CD4-positive, alpha-beta T cell treated with Interferon alpha-2 for 1 hour (primary cell): Measurements from ENCODE around the gene MMP8.

ENCODE experiments used
- DNase-seq, 2 donors: peaks; one replicate each; pipeline ENCODE4 v3.0.0-alpha.2; 2020 to 2022

The MMP8 gene

DNA sequence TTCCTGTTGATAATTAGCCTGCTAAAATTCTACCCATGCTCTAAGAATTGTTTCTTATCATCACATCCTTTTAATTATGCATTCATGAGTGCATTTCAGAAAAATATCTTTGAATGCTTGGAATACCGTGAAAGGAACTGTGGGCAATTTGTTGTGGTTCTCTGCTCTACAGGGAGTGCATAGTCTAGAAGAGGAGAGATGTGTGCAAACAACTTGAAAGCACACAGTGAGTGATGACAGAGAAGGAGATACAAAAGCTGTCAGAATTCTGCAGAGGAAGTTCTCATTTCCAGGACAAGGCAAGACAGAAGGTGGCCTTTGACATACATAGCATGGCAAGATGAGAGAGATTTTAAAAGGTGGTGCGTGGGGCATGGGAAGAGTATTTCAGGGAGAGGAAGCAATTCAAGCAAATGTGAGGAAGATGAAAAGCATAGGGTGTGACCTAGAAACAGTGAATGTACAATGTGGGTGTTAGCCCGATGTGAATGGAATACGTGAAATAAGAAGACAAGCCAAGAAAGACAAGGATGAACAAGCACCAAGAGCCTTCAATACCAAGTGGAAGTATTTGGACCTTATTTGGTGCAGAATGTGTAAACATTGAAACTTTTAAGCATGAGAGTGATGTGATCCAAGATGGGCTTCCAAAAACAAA is 5.0 kb downstream of the MMP8 start:
- no peak for DNase-seq

DNA sequence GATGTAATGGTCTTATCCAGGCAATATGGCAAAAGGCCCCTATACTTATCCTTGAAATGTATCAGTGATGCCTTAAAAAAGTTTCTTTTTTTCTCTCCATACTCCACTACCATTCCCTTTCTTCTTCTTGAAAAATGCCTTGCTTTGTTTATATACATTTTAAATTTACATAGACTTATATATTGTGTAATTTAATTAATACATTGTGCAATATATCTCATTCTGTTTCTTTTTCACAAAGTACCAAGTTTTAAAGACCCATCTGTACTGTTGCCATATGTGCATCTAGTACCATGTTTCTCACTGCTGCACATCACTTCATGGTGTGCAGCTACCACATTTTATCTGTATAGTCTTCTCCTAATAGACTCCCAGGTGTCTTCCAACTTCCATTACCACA is 7.5 kb downstream of the MMP8 start:
- no peak for DNase-seq

DNA sequence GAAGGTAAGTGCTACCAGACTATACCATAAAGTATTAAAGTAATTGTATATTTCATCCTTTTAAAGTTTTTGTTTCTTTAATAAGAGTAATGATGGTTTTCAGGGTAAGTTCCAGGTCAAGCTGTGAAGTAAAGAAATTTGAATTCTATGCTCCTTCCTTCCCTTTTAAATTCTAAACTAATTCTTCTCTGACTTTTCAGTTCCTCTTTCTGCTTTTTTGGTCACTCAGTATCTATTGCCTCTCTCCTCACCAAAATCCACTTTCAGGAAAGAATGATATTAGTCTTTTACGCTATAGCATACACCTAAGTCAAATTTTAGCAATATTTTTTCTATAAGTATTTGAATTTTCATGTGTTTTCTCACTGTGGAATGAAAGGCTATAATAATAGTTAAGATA is 8.2 kb downstream of the MMP8 start:
- no peak for DNase-seq

DNA sequence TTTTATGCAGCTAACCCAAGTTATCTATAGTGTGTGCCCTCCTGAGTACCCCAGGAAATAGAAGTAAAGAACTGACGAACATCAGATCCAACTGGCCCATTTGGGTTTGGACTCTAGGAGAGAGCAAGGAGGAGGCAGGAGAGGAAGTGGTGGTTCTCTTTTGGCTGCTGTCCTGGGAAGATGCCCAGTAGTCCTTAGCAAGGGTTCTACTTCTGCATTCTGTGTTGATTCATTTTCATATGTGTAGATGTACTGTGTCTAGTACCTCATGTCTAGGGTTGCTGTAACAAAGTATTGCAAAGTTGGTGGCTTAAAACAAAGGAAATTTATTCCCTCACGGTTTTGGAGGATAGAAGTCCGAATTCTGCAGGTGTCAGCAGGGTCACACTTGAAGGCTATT is 12.6 kb downstream of the MMP8 start:
- no peak for DNase-seq

DNA sequence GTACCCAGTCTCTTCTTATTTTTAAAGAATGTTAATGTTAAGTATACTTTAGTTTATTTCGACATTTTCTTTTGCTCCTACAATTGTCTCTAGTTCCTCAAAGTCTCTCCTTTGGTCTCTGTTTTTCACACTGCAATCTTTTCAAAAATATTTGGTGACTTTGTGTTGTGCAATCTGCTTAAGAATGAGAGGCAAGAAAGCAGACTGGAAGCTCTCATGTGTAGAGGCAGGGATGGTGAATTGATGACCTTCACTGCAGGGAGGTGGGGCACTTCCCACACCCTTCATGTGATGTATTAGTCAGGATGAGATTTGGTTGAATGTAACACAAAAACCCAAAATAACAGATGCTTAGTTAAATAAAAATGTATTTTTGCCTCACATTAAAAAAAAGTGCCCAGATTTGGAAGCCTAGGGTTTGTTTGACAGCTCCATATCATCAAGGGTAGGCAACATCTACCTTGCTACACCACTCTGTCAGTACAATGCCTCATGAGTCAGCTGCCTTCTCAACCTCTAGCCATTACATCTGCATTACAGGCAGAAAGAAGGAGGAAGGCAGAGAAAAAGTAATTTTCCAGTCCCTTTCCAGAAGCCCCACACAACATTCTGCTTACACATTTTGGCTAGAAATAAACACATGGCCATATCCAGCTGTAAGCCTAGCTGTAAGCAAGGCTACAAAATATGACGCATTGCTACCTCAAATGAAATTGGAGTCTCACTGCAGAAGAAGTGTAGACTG is 15.4 kb downstream of the MMP8 start:
- no peak for DNase-seq

DNA sequence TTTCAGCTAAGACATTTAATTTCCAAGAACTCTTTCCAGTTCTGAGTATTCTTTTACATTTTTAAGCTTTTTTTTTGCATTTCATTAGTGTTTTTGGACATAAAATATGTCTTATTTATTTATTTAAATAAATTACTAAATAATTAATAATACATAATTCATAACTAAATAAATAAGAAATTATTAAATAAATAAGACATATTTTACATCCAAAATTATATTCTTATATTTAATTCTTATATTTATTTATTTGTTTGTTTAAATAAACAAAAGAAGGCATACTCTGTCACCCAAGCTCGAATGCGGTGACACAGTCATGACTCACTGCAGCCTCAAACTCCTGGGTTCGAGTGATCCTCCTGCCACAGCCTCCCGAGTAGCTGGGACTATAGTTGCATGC is 16.1 kb downstream of the MMP8 start:
- DNase-seq: no peak

DNA sequence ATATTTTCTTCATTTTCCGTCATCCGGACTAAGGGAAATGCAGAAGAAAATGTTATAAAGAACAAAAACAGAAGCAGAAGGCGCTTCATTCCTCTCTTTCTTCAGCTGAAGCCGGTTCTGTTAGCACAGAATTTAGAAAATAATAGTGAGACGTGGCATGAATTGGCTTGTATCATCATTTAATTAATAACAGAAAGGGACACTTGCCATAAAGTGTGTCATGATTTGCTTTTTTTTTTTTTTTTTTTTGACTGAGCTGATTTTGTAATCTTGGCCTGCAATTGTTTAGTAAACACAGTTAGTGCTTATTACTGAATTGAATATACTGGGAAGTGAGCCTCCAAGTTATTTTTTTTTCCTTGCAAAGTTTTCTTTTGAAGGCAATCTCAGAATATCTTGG is 19.1 kb downstream of the MMP8 start, which contains the start of gene MMP27:
Gene MMP27, minus strand, starts transcription at position 144 of the 400 bp plus-strand sequence. Its CDS starts 55 bp downstream, at position 89.
- DNase-seq: no peak

DNA sequence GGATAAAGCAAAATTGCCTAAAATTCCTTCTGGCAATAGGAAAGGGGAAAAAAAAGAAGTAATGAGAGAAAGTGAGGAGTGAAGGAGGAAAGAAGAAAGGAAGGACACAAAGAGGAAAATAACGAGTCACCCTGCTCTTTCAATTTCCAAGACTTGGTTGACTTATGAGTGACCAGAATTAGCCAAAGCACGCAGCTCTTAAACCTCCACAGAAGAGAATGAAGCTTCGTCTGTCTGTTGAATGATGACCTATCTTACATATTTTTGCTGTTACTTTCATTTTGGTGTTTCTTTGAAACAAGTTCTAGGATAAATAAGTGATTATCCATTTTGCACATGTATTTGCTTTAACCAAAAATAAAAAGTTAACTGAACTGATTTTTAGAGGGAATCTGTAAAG is 19.9 kb downstream of the MMP8 start:
- no peak for DNase-seq

DNA sequence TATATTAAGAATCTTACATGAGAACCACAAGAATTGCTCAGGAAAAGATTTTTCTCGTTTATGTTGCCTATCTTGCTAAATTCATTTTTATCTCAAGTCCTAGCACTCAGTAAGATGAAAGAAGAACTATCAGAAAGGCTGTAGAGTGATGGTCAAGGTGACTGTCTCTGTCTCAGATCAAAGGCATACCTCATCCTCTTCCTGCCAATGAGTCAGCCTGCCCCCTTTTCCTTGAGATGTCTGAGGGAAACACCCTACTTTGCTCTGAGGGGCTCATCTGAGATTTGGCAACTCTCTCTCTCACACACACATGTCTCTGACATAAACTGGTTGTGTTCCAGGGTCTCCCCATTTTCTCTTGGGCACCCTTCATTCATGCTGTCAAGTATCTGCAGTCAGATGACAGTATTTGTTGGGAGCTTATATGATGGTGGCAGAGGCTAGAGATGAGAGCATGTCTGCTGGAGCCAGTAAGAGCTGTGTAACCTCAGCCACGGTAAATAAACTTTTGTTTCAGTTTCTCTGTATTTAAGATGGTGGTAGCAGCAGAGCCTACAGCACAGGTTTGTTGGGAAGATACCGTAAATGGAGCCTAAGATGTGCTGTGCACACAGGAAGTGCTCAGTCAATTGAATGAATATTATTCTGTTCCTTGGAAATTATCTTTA is 20.8 kb downstream of the MMP8 start:
- DNase-seq: no peak

DNA sequence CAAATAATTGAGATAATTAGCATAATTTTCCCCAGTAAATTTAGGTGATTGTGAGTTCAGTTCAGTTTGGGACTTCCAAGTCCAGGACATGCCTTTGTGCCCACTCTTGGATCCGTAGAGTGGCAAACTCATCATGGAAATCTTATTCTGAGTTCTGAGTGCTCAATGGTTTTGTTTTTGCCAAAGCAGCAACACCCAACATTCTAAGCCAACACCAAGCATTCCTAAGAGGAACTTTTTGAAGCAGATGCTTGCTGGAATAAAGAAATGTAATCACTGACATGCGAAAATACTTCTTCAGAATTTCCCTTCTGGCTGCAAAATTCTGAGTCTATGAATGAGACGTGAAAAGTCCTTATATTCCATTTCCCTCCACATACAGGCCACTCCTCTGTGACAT is 29.6 kb downstream of the MMP8 start:
- no peak for DNase-seq

DNA sequence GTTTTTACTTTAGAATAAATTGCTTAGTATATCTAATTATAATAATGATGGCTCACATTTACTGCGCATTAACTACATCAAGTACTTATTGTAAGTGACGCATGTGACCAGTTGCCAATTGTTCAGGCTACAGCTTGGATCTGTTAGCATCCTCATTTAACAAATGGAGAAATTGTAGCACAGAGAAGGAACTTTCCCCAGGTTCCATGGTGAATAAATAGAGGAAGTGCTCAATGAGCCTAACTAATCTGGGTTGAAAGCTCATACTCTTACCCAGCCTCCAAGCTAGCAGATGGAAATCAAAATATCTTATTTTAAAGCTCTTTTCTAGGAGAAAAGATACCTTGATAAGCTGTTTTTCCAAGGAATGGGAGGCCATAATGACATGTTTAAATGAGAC is 39.0 kb downstream of the MMP8 start:
- DNase-seq: no peak

DNA sequence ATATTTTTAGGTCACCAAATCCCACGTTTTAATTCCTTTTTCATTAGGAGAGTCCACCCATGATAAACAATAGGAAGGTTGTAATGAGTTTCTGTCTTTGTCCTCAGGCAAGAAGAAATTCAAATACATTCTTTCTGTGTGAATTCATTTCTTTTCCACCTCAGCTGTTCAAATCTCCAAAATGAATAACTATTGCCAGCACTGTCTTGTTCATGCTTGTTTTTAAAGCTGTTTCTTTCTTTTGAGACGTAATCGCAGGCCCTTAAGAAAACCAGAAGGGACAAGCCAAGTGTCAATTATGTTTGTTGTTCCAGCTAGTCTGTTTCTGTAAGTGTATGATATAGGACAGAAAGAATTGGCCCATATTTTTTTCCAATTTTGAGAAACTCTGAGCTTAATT is 39.4 kb downstream of the MMP8 start:
- no peak for DNase-seq

DNA sequence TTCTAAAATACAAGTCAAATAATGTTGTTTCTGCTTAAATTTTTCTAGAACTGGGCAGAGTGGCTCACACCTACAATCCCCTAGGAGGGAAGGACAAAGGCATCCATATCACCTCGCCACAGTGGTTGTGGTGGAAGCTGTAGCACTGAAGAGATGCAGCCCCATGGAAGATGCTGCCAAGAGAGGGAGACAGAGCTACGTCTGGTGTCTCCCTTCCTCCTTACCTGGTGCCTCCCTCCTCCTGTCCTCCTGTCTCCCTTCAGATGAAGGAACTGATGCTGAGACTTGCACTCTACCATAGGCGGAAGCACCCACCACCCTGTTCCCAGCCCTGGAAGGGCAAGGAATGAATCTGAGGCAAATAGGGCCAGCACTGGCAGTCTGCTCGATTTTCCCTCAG is 41.5 kb downstream of the MMP8 start:
- DNase-seq: no peak

DNA sequence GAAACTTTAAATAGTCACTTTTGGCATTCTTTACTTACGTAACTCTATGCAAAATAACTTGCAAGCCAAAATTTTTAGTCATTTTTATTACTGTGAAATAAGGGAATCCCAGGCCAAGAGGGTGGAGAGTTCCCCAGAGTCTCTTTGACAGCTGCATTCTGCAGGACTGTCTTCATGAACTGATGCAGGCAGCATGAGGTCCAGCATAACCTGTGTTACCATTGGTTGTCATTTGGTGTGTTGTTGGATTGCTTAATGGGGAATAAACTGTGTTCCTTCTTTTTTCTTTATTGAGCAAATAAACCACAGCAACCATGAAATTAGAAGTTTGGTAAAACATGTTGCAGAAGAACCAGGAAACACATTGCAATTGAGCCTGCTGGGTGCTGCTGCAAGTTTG is 43.8 kb downstream of the MMP8 start:
- peak in 1 of 2 donors; percentile 8 for DNase-seq

DNA sequence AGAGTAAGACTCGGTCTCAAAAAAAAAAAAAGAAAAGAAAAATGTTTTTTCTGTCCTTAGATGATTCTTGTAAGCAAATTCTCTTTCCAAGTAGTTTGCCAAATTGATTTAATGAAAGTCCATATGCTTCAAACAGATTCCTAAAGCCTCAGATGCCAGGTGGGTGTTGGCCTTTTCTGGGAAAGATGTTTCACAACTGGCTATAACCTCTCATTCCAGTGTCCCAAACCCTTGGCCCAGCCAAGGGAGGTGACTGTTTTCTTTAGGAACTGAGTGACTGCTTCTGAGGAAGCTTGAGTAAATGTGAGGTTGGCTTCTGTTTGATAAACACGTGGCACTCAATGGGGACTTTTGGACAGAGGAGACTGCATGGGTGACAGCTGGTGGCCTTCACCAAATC is 46.7 kb downstream of the MMP8 start:
- DNase-seq: no peak

DNA sequence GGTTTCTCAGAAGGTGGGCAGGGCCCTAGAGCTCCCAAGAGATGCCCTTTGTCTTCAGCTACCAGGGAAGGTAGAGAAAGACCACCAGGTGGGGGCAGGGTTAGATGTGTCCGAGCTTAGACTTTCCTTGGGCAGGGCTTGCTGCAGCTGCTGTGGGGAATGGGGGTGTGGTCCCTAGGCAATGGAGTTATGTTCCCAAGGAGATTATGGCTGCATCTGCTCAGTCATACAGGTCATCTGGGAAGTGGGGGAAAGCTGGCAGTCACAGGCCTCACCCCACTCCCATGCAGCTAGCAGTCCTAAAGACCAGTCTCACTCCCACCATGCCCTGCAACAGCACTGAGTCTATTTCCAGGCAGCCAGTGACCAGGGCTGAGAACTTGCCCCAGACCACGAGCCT is 48.7 kb downstream of the MMP8 start:
- no peak for DNase-seq

DNA sequence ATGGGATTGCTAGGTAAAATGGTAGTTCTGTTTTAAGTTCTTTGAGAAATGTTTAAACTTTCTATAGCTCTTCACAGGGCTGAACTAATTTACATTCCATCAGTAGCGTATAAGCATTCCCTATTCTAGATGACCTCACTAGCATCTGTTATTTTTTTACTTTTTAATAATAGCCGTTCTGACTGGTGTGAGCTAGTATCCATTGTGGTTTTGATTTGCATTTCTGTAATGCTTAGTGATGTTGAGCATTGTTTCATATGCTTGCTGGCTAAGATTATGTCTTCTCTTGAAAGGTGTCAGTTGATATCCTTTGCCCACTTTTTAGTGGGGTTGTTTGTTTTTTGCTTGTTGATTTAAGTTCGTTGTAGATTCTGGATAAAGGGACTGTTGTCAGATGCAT is 55.1 kb downstream of the MMP8 start:
- DNase-seq: no peak

DNA sequence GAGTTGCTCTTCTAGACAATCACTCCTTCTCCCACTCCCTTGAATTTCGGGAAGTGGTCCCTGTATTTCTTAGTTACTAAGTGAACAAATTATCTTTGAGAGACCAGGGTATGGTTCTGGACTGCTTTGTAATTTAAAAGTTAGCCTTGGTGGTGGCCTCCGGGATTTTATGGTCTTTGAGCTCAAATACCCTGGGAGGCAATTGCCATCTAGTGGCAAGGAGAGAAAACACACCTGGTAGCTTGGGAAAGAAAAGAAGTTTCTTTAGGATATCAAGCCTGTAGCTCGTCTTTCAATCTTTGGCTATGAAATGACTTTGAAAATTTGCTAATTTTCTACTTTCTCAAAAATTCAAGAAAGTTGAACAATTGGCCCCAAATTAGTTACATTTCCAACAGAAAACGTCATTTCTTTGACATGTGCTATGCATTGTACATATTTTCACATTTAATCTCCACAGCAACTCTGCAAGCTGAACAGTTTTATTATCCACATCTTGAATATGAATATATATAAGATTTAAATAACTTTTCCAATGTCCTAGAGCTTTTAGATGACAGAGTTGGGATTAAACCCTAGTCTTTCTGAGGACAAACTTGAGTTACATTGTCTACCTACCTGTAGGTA is 58.3 kb downstream of the MMP8 start:
- DNase-seq: peak in 1 of 2 donors; percentile 48

DNA sequence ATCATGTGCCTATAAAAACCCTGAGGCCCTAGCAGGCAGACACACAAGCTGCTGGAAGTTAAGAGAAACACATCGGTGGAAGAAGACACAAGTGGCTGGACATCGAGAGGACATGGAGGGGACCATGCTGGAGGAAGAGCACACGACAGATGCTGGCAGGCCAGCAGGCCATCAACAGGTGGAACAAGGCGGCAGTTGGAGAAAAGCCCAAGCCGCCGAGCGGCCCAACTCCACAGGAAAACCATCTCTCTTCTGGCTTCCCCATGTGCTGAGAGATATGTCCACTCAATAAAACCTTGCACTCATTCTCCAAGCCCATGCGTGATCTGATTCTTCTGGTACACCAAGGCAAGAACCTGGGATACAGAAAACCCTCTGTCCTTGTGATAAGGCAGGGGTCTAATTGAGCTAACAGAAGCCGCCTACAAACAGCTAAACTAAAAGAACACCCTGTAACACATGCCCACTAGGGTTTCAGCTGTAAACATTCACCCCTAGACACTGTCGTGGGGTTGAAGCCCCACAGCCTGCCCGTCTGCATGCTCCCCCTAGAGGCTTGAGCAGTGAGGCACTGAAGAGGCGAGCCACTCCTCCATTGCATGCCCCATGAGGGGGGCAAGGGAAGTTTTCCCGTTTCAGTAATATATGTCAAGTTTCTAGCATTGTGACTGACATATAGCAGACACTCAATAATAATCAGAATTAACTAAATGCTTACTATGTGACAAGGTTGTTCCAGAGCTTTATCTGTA is 60.6 kb downstream of the MMP8 start:
- DNase-seq: peak in 1 of 2 donors; percentile 18

DNA sequence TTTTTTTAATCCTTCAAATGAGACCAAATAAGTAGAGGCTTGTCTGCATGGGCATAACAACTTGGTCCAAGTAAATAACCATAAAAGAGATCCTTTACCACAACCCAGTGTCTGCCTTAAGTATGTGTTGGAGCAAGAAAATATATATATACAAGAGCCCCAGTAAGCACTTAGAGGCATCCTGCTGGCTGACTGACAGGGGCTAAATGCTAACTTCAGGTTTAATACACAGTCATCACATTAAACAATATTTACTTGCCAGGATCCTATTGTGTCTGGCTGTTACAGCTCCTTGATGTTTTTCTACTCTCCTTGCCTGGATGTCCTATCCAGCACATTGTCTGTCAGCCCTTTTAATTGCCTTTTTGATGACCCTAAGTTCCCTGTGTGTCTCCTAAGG is 62.1 kb downstream of the MMP8 start:
- DNase-seq: no peak
